Measurements from ENCODE around the gene PAX2. TPM values are rescaled to one million over a fixed set of nuclear protein-coding genes. Genes with fewer than 3 reads are reported as not detected.

Gene PAX2
- total RNA-seq, 1 donor from 2014 or later: not detected

GRCh38 chr10:100786591-100786990 is 41.2 kb downstream of the PAX2 start:
- ATAC-seq (no peak), DNase-seq (no peak)
- no peaks in the 10 kb centered on the region for H3K9me3 ChIP-seq
- H3K4me1 ChIP-seq: no peaks in the 10 kb centered on the region
- H3K36me3 ChIP-seq: no peaks in the 10 kb centered on the region
- no peak overlapping the region for H3K27ac ChIP-seq
- TF ChIP-seq CTCF (IDR thresholded peaks at IDR 0.05): no peak
- intact Hi-C loops (cut with DNase I): no loop called here
- no peak overlapping the region for H3K4me3 ChIP-seq
- peaks cover 12% of the 10 kb centered on the region for H3K27me3 ChIP-seq (ENCODE audit: low read depth)

- DNase-seq (no peak), ATAC-seq (no peak)
- peaks cover 12% of the 10 kb centered on the region for H3K27me3 ChIP-seq (ENCODE audit: low read depth)
- TF ChIP-seq CTCF (IDR thresholded peaks at IDR 0.05): no peak
- H3K36me3 ChIP-seq: no peaks in the 10 kb centered on the region
- H3K4me3 ChIP-seq: no peak overlapping the region
- intact Hi-C loops (cut with DNase I): no loop called here
- H3K9me3 ChIP-seq: no peaks in the 10 kb centered on the region
- no peak overlapping the region for H3K27ac ChIP-seq
- no peaks in the 10 kb centered on the region for H3K4me1 ChIP-seq
Observed at GRCh38 chr10:100788002-100788903, 42.9 kb downstream of the PAX2 start.

GRCh38 chr10:100790761-100791208 is 45.4 kb downstream of the PAX2 start:
- DNase-seq: no peak

GRCh38 chr10:100791369-100792058 is 46.1 kb downstream of the PAX2 start:
- no peaks in the 10 kb centered on the region for H3K4me1 ChIP-seq
- no peaks in the 10 kb centered on the region for H3K36me3 ChIP-seq
- no peak overlapping the region for H3K4me3 ChIP-seq
- intact Hi-C loops (cut with DNase I): no loop called here
- ATAC-seq (no peak), DNase-seq (no peak)
- no peak overlapping the region for H3K27ac ChIP-seq
- no peak for TF ChIP-seq CTCF (IDR thresholded peaks at IDR 0.05)
- H3K9me3 ChIP-seq: no peaks in the 10 kb centered on the region
- H3K27me3 ChIP-seq (ENCODE audit: low read depth): peaks cover 13% of the 10 kb centered on the region

More at GRCh38 chr10:100790761-100791208, 45.4 kb downstream of the PAX2 start:
- Histone ChIP-seq H3K27me3 (ENCODE audit: low read depth) (peaks cover 12% of the 10 kb centered on the region), H3K27ac (no peak overlapping the region), H3K4me1 (no peaks in the 10 kb centered on the region), H3K9me3 (no peaks in the 10 kb centered on the region), H3K4me3 (no peak overlapping the region), H3K36me3 (no peaks in the 10 kb centered on the region)
- no peak for TF ChIP-seq CTCF (IDR thresholded peaks at IDR 0.05)
- intact Hi-C loops (cut with DNase I): no loop called here
- ATAC-seq: no peak

GRCh38 chr10:100792574-100792973 is 47.2 kb downstream of the PAX2 start:
- ATAC-seq (no peak), DNase-seq (no peak)
- Histone ChIP-seq H3K27ac (no peak overlapping the region), H3K4me1 (no peaks in the 10 kb centered on the region), H3K4me3 (no peak overlapping the region), H3K36me3 (no peaks in the 10 kb centered on the region), H3K27me3 (ENCODE audit: low read depth) (peaks cover 14% of the 10 kb centered on the region), H3K9me3 (no peaks in the 10 kb centered on the region)
- TF ChIP-seq CTCF (IDR thresholded peaks at IDR 0.05): no peak
- intact Hi-C loops (cut with DNase I): no loop called here

All from lower lobe of right lung (tissue), 2 donors.